K562 (cell line): Measurements from ENCODE around the gene SRRM4.

ENCODE experiments used
- CBFB ChIP-seq: sonication (generic); formaldehyde crosslinking; IDR thresholded peaks from 2 replicates; pipeline ENCODE4 v1.4.0; 2020; ENCODE audit warnings: mild to moderate bottlenecking, missing genetic modification reagents
- FOXM1 ChIP-seq, 2 experiments: fragments of 450-650 bp in 1 of 2; sonication (generic) in 1 of 2; formaldehyde crosslinking in 1 of 2; IDR thresholded peaks; 2 replicates each; pipeline versions ENCODE4 v1.6.1 to v1.9.0; 2017 to 2022; ENCODE audit warnings: low read depth in 2 of 2, mild to moderate bottlenecking in 2 of 2, missing genetic modification reagents in 1 of 2, moderate library complexity in 1 of 2
- MAFK ChIP-seq: IDR thresholded peaks from 2 replicates; pipeline ENCODE4 v1.6.1; 2011; ENCODE audit warnings: low read length, improper control_type of control experiment
- NBN ChIP-seq: fragments of 450-650 bp; IDR thresholded peaks from 2 replicates; pipeline ENCODE4 v1.6.1; 2016; ENCODE audit warnings: low read depth, mild to moderate bottlenecking
- NCOA2 ChIP-seq, 2 experiments: fragments of 450-650 bp; IDR thresholded peaks; 2 replicates each; pipeline ENCODE4 v1.6.1; 2018; ENCODE audit warnings: mild to moderate bottlenecking in 2 of 2, moderate library complexity in 1 of 2; ENCODE audit not compliant: partially characterized antibody in 2 of 2
- PREB ChIP-seq: sonication (generic); formaldehyde crosslinking; IDR thresholded peaks from 2 replicates; pipeline ENCODE4 v1.8.1; 2023; ENCODE audit warnings: mild to moderate bottlenecking, missing genetic modification reagents
- SIX5 ChIP-seq, 2 experiments: IDR thresholded peaks; 2 replicates each; pipeline ENCODE4 v1.6.1; 2011; ENCODE audit warnings: low read length in 2 of 2, borderline replicate concordance in 1 of 2, low read depth in 1 of 2, mild to moderate bottlenecking in 1 of 2, moderate library complexity in 1 of 2; ENCODE audit not compliant: insufficient read depth in 1 of 2
- SP2 ChIP-seq: IDR thresholded peaks from 2 replicates; pipeline ENCODE4 v1.6.1; 2011; ENCODE audit warnings: mild to moderate bottlenecking, low read depth, low read length, moderate library complexity; ENCODE audit not compliant: poor library complexity, severe bottlenecking; ENCODE audit errors: extremely low read depth
- TCF7L2 ChIP-seq: fragments of 150-350 bp; IDR thresholded peaks from 2 replicates; pipeline ENCODE4 v1.6.1; 2016; ENCODE audit warnings: low read depth, mild to moderate bottlenecking, low read length, moderate library complexity
- ZBTB17 ChIP-seq: fragments of 450-650 bp; formaldehyde crosslinking; IDR thresholded peaks from 2 replicates; pipeline ENCODE4 v1.4.0; 2020; ENCODE audit warnings: mild to moderate bottlenecking
- TF ChIP-seq, protein P1 (sequence below), 3 experiments: IDR thresholded peaks in 2 of 3; conservative IDR thresholded peaks in 1 of 3; 2 replicates each; pipeline ENCODE4 v1.5.1; 2011 to 2012; ENCODE audit warnings: low read length in 3 of 3, mild to moderate bottlenecking in 3 of 3, control low read depth in 2 of 3, improper control_type of control experiment in 1 of 3, inconsistent platforms in 1 of 3, low read depth in 1 of 3, mixed read lengths in 1 of 3, moderate library complexity in 1 of 3; ENCODE audit not compliant: insufficient read depth in 2 of 3

DNA sequence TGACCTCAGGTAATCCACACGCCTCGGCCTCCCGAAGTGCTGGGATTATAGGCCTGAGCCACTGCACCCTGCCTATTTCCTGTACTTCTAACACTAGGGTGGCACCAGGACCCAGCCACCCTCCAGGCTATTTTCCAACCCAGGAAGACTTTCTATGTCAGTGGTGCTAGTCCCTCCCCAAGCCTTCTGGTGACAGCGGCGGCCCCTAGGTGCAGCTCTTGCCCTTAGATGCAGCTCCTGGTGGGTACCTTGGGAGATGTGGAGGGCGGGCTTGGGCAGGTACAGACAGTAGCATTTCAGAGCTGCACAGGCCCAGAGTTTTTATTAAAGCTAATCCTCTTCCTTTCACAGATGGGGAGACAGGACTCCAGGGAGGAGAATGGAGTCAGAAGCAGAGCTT is 62.8 kb downstream of the SRRM4 start:
- TF ChIP-seq TCF7L2 (no peak), MAFK (no peak), CBFB (CRISPR knock-in tag) (no peak), FOXM1 (IDR thresholded peaks at IDR 0.05; ENCODE audit: low read depth) (no peak), FOXM1 (CRISPR knock-in tag; IDR thresholded peaks at IDR 0.05; ENCODE audit: low read depth) (no peak), SP2 (no peak), NCOA2 (IDR thresholded peaks at IDR 0.05; ENCODE audit: partially characterized antibody in 2 of 2) (no peak), SIX5 (IDR thresholded peaks at IDR 0.05; ENCODE audit: borderline replicate concordance in 1 of 2, insufficient read depth in 1 of 2, low read depth in 1 of 2, low read length in 2 of 2) (no peak), ZBTB17 (CRISPR knock-in tag) (no peak), PREB (CRISPR knock-in tag) (no peak), NBN (no peak)
- TF ChIP-seq, protein P1, sequence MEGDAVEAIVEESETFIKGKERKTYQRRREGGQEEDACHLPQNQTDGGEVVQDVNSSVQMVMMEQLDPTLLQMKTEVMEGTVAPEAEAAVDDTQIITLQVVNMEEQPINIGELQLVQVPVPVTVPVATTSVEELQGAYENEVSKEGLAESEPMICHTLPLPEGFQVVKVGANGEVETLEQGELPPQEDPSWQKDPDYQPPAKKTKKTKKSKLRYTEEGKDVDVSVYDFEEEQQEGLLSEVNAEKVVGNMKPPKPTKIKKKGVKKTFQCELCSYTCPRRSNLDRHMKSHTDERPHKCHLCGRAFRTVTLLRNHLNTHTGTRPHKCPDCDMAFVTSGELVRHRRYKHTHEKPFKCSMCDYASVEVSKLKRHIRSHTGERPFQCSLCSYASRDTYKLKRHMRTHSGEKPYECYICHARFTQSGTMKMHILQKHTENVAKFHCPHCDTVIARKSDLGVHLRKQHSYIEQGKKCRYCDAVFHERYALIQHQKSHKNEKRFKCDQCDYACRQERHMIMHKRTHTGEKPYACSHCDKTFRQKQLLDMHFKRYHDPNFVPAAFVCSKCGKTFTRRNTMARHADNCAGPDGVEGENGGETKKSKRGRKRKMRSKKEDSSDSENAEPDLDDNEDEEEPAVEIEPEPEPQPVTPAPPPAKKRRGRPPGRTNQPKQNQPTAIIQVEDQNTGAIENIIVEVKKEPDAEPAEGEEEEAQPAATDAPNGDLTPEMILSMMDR (IDR thresholded peaks at IDR 0.05 in 2 of 3, conservative IDR thresholded peaks at IDR 0.05 in 1 of 3; ENCODE audit: insufficient read depth in 2 of 3, low read depth in 1 of 3, low read length in 3 of 3) = no peak
